ENCODE results near the gene LEPR. TPM values are rescaled to one million over a fixed set of nuclear protein-coding genes. Genes with fewer than 3 reads are reported as not detected.

The LEPR gene, protein sequence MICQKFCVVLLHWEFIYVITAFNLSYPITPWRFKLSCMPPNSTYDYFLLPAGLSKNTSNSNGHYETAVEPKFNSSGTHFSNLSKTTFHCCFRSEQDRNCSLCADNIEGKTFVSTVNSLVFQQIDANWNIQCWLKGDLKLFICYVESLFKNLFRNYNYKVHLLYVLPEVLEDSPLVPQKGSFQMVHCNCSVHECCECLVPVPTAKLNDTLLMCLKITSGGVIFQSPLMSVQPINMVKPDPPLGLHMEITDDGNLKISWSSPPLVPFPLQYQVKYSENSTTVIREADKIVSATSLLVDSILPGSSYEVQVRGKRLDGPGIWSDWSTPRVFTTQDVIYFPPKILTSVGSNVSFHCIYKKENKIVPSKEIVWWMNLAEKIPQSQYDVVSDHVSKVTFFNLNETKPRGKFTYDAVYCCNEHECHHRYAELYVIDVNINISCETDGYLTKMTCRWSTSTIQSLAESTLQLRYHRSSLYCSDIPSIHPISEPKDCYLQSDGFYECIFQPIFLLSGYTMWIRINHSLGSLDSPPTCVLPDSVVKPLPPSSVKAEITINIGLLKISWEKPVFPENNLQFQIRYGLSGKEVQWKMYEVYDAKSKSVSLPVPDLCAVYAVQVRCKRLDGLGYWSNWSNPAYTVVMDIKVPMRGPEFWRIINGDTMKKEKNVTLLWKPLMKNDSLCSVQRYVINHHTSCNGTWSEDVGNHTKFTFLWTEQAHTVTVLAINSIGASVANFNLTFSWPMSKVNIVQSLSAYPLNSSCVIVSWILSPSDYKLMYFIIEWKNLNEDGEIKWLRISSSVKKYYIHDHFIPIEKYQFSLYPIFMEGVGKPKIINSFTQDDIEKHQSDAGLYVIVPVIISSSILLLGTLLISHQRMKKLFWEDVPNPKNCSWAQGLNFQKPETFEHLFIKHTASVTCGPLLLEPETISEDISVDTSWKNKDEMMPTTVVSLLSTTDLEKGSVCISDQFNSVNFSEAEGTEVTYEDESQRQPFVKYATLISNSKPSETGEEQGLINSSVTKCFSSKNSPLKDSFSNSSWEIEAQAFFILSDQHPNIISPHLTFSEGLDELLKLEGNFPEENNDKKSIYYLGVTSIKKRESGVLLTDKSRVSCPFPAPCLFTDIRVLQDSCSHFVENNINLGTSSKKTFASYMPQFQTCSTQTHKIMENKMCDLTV
- 10 to 100 TPM in 3 of 10 donors, 1 to 10 TPM in 7; 4.0 to 13.4 (median 7.9) TPM for total RNA-seq
- polyA plus RNA-seq: 1 to 10 TPM; 1.6 to 2.1 TPM
- long read RNA-seq, donor 1, full-length matches to known transcripts: 3 of 15 reads
- long read RNA-seq, donor 1, partial matches to known transcripts: 0 of 15 reads
- long read RNA-seq, donor 1, other reads (novel, unspliced or antisense): 12 of 15 reads
- long read RNA-seq, donor 2, full-length matches to known transcripts: 4 of 29 reads
- long read RNA-seq, donor 2, partial matches to known transcripts: 1 of 29 reads
- long read RNA-seq, donor 2, other reads (novel, unspliced or antisense): 24 of 29 reads
- long read RNA-seq, donor 3, full-length matches to known transcripts: 3 of 22 reads
- long read RNA-seq, donor 3, partial matches to known transcripts: 6 of 22 reads
- long read RNA-seq, donor 3, other reads (novel, unspliced or antisense): 13 of 22 reads

DNA sequence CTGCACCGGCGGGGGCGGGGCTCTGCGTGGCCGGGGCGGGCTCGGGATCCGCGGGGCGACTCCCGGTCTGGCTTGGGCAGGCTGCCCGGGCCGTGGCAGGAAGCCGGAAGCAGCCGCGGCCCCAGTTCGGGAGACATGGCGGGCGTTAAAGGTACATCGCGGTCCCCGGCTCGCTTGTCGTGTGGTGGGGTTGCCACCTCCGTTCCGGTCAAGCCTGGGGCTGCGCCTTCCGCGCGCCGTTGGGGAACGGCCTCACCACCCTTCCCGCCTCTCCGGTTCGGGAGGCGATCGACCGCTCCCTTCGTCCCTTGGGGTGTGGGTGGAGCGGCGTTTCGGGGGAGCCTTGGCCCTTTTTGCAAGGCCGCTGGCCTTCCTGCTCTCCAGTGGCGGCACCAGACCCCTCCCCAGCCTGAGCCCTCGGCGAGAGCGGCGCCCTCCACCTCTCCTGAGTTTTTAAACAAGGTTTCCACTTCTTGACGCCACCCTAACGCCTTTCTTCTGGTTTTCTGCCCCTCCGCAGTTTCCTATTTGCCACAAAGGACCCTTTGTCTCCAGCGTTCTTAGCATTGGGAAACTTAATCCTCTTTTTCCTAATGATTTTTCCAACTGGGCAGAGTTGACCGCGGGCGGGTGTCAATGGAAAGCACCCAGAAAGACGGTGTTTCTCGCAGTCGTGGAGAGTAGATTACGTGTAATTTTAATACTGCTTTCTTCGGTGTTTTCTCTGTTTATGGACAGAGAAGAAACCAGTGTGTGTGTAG, at the start of gene LEPR, which contains the start of gene LEPROT:
Gene LEPR, plus strand, starts transcription at position 79 of the 761 bp plus-strand sequence. CDS start 144,898 bp downstream, outside the sequence.
Gene LEPROT, plus strand, starts transcription at position 79 of the 761 bp plus-strand sequence. Its CDS starts 57 bp downstream, at position 136.
- Histone ChIP-seq H3K27me3 (no peaks in the 10 kb centered on the region), H3K36me3 (peaks cover 0 to 9% (median 5%) of the 10 kb centered on the region in 9 donors), H3K4me1 (peaks cover 0 to 43% (median 35%) of the 10 kb centered on the region in 9 donors), H3K9me3 (no peaks in the 10 kb centered on the region), H3K4me3 (peak within 1 kb of the TSS; percentile 50 to 96 (median 82)), H3K27ac (peak within 1 kb of the TSS; percentile 89 to 99 (median 98))
- intact Hi-C loops (cut with DNase I): loop anchor here in 8 of 10 donors (2.0 to 10.0 kb wide), 10 partner anchors 156 to 356 kb away; no protein-coding TSS in a partner anchor
- TF ChIP-seq, protein P1, sequence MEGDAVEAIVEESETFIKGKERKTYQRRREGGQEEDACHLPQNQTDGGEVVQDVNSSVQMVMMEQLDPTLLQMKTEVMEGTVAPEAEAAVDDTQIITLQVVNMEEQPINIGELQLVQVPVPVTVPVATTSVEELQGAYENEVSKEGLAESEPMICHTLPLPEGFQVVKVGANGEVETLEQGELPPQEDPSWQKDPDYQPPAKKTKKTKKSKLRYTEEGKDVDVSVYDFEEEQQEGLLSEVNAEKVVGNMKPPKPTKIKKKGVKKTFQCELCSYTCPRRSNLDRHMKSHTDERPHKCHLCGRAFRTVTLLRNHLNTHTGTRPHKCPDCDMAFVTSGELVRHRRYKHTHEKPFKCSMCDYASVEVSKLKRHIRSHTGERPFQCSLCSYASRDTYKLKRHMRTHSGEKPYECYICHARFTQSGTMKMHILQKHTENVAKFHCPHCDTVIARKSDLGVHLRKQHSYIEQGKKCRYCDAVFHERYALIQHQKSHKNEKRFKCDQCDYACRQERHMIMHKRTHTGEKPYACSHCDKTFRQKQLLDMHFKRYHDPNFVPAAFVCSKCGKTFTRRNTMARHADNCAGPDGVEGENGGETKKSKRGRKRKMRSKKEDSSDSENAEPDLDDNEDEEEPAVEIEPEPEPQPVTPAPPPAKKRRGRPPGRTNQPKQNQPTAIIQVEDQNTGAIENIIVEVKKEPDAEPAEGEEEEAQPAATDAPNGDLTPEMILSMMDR (IDR thresholded peaks at IDR 0.05): no peak
- DNase-seq (no peak), ATAC-seq (peak in 3 of 8 donors; percentile 21 to 23 (median 22))
- WGBS, 2 donors: 1% methylated on average over 58 to 60 of the region's 60 CpGs

DNA sequence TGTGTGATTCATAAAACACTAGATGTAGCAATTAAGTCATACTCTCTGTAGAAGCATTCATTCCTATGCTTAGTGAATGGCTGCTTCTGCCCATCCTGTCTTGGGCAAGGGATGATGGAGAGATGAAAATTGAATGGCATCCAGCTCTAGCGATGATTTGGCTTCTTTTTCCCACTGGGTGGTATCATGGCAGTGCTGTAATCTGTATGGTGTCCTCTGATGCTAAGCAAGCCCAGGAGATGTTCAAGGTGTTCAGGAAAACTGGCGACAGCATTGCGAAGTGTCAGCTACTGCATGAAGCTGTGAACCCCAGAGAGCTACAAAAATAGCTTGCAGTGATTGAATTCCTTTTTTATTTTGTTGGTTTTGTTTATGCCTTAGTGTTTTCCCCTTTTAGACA, 48.9 kb upstream of the LEPR start:
- intact Hi-C loops (cut with DNase I): no loop called here
- Histone ChIP-seq H3K4me1 (no peaks in the 10 kb centered on the region), H3K4me3 (no peak overlapping the region), H3K9me3 (no peaks in the 10 kb centered on the region), H3K27ac (no peak overlapping the region), H3K27me3 (no peaks in the 10 kb centered on the region), H3K36me3 (peaks cover 0 to 3% (median 0%) of the 10 kb centered on the region in 9 donors)
- 63 to 68% methylated on average over 3 of the region's 3 CpGs for WGBS, 2 donors
- DNase-seq (no peak), ATAC-seq (no peak)
- TF ChIP-seq, protein P1 (IDR thresholded peaks at IDR 0.05): no peak

DNA sequence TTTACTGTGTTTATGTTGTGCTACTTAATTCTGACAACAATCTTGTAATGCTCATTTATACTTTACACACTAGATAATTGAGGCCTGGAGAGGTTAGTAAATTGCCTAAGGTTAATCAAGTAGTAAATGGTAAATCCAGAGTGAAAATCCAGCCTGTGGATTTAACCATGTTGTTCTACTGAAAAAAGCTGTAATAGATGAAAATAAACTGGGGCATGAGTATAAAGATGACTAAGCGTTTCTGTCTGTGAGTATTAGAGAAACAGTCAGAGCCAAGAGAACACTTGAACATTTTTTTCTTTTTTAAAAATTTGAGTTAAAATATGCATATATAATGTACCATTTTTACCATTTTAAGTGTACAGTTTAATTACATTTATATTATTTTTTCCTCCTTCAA, 47.9 kb upstream of the LEPR start:
- TF ChIP-seq, protein P1 (IDR thresholded peaks at IDR 0.05): no peak
- intact Hi-C loops (cut with DNase I): no loop called here
- Histone ChIP-seq H3K36me3 (no peaks in the 10 kb centered on the region), H3K9me3 (no peaks in the 10 kb centered on the region), H3K27me3 (no peaks in the 10 kb centered on the region), H3K4me3 (no peak overlapping the region), H3K4me1 (no peaks in the 10 kb centered on the region), H3K27ac (no peak overlapping the region)
- WGBS, 2 donors: 77 to 82% methylated on average over 1 of the region's 1 CpG
- DNase-seq: no peak
- ATAC-seq: no peak
